Measurements from ENCODE around the gene ZNF165.

GRCh38 chr6:28105245-28105639 lies 24.9 kb downstream of the ZNF165 start:
- TF ChIP-seq CTCF (IDR thresholded peaks at IDR 0.05), result no peak
- no peak for TF ChIP-seq POLR2A (IDR thresholded peaks at IDR 0.05)
